K562 (cell line): Measurements from ENCODE around the gene CEP44. TPM values are rescaled to one million over a fixed set of nuclear protein-coding genes. Genes with fewer than 3 reads are reported as not detected.

Source experiments
- ATF7 ChIP-seq: fragments of 450-650 bp; IDR thresholded peaks from 2 replicates; pipeline ENCODE4 v1.7.1; 2014; ENCODE audit warnings: mild to moderate bottlenecking, moderate library complexity
- BCL6 ChIP-seq: fragments of 250-450 bp; sonication (Bioruptor Pico); IDR thresholded peaks from 2 replicates; pipeline ENCODE4 v1.4.0; 2020
- BCOR ChIP-seq: fragments of 450-650 bp; IDR thresholded peaks from 2 replicates; pipeline ENCODE4 v1.6.1; 2016
- CBX2 ChIP-seq: fragments of 200-600 bp; sonication (generic); IDR thresholded peaks from one replicate; pipeline ENCODE4 v1.6.1; 2012; ENCODE audit warnings: mild to moderate bottlenecking, low read length, inconsistent platforms; ENCODE audit not compliant: insufficient read depth, poor library complexity, severe bottlenecking
- EZH2 ChIP-seq: IDR thresholded peaks from 2 replicates; pipeline ENCODE4 v1.6.1; 2012; ENCODE audit warnings: low read depth, mild to moderate bottlenecking, inconsistent platforms, low read length, borderline replicate concordance
- FOXO4 ChIP-seq: fragments of 450-650 bp; formaldehyde crosslinking; IDR thresholded peaks from 2 replicates; pipeline ENCODE4 v1.4.0; 2020; ENCODE audit warnings: mild to moderate bottlenecking, moderate library complexity
- FOXP1 ChIP-seq: sonication (generic); formaldehyde crosslinking; IDR thresholded peaks from 2 replicates; pipeline ENCODE4 v1.8.0; 2022; ENCODE audit warnings: mild to moderate bottlenecking, missing genetic modification reagents
- GABPB1 ChIP-seq: sonication (generic); formaldehyde crosslinking; IDR thresholded peaks from 2 replicates; pipeline ENCODE4 v1.8.0; 2022; ENCODE audit warnings: mild to moderate bottlenecking, missing genetic modification reagents
- GTF2E2 ChIP-seq: fragments of 200-800 bp; sonication (Bioruptor generic); IDR thresholded peaks from 2 replicates; pipeline ENCODE4 v1.6.1; 2016; ENCODE audit warnings: missing genetic modification characterization, missing compliant biosample characterization
- JUNB ChIP-seq: fragments of 450-650 bp; formaldehyde crosslinking; conservative IDR thresholded peaks from 2 replicates; pipeline ENCODE4 v1.4.0; 2020; ENCODE audit warnings: mild to moderate bottlenecking
- KDM2B ChIP-seq: fragments of 250-450 bp; sonication (Bioruptor Pico); IDR thresholded peaks from 2 replicates; pipeline ENCODE4 v1.8.0; 2021; ENCODE audit warnings: mild to moderate bottlenecking, moderate library complexity
- MAX ChIP-seq: sonication (generic); formaldehyde crosslinking; IDR thresholded peaks from 2 replicates; pipeline ENCODE4 v1.9.0; 2022; ENCODE audit warnings: mild to moderate bottlenecking, missing genetic modification reagents
- NBN ChIP-seq: fragments of 450-650 bp; IDR thresholded peaks from 2 replicates; pipeline ENCODE4 v1.6.1; 2016; ENCODE audit warnings: low read depth, mild to moderate bottlenecking
- NR2C1 ChIP-seq, 2 experiments: fragments of 450-650 bp; IDR thresholded peaks; 2 replicates each; pipeline ENCODE4 v1.6.1; 2017; ENCODE audit warnings: mild to moderate bottlenecking in 2 of 2, antibody characterized with exemption in 1 of 2, inconsistent platforms in 1 of 2, missing compliant biosample characterization in 1 of 2, missing genetic modification characterization in 1 of 2
- PHF21A ChIP-seq: fragments of 450-650 bp; IDR thresholded peaks from 2 replicates; pipeline ENCODE4 v1.6.1; 2017; ENCODE audit warnings: low read depth, borderline replicate concordance
- PTRF ChIP-seq: fragments of 450-650 bp; IDR thresholded peaks from 2 replicates; pipeline ENCODE4 v1.6.1; 2016; ENCODE audit warnings: mild to moderate bottlenecking, missing genetic modification characterization, missing compliant biosample characterization
- RNF219 ChIP-seq: fragments of 250-450 bp; sonication (Bioruptor Pico); IDR thresholded peaks from 2 replicates; pipeline ENCODE4 v1.5.0; 2022; ENCODE audit warnings: mild to moderate bottlenecking
- SRSF3 ChIP-seq: fragments of 200-400 bp; formaldehyde crosslinking; IDR thresholded peaks from 2 replicates; pipeline ENCODE4 v1.6.1; 2016; ENCODE audit warnings: mild to moderate bottlenecking, low read length, moderate library complexity; ENCODE audit not compliant: insufficient read depth
- TAL1 ChIP-seq: fragments of 450-650 bp; IDR thresholded peaks from 2 replicates; pipeline ENCODE4 v1.6.1; 2016; ENCODE audit warnings: mild to moderate bottlenecking
- THRA ChIP-seq: fragments of 450-650 bp; IDR thresholded peaks from 2 replicates; pipeline ENCODE4 v1.6.1; 2017; ENCODE audit warnings: mild to moderate bottlenecking, moderate library complexity
- U2AF2 ChIP-seq: fragments of 200-400 bp; formaldehyde crosslinking; optimal IDR thresholded peaks from 2 replicates; pipeline ENCODE3; 2017; ENCODE audit warnings: low read depth, mild to moderate bottlenecking, low read length
- ZNF174 ChIP-seq: fragments of 250-450 bp; sonication (Bioruptor Pico); IDR thresholded peaks from 2 replicates; pipeline ENCODE4 v1.4.0; 2020; ENCODE audit warnings: mild to moderate bottlenecking
- ZNF324 ChIP-seq: fragments of 250-450 bp; sonication (Bioruptor Pico); IDR thresholded peaks from 2 replicates; pipeline ENCODE4 v1.4.0; 2020; ENCODE audit warnings: mild to moderate bottlenecking
- ZNF354B ChIP-seq: fragments of 250-450 bp; sonication (Bioruptor Pico); IDR thresholded peaks from 2 replicates; pipeline ENCODE4 v1.4.0; 2020
- polyA plus RNA-seq, 8 experiments: library from polyadenylated mRNA; depleted of rRNA in 4 of 8; stranded (reverse) in 5 of 8; unstranded in 3 of 8; fragments of >200 nt; fragmentation: Nextera tagmentation in 2 of 8; fragmentation: Illumina TruSeq in 1 of 8; extraction: Ambion mirVana in 2 of 8; extraction: Trizol in 1 of 8; gene quantifications; 2 replicates each; pipeline versions ENCODE4 v1.2.1 to v1.2.3, GENCODE V29; 2011 to 2014; ENCODE audit warnings: inconsistent platforms in 1 of 8, missing spikeins in 1 of 8
- total RNA-seq, 7 experiments: library from RNA; depleted of rRNA in 6 of 7; stranded (reverse); fragments of >200 nt in 6 of 7; fragmentation: Illumina TruSeq in 2 of 7; extraction: Trizol in 2 of 7; gene quantifications; 2 replicates each; pipeline versions ENCODE4 v1.2.1 to v1.2.3, GENCODE V29; 2011 to 2021; ENCODE audit warnings: low replicate concordance in 1 of 7

CEP44 gene
- total and polyA plus RNA-seq, 9 of the 15 experiments (the other 6 are each of a cell fraction or from before 2014, with no cell fraction given) = 19.6 to 45.0 (median 24.4) TPM

GRCh38 chr4:174283507-174284471 is at the start of gene CEP44, which contains the start of gene FBXO8 (continued):
- no peak; the same call in 1 of the 2 replicates for TF ChIP-seq NBN
- TF ChIP-seq U2AF2 = no peak
- TF ChIP-seq BCL6 = no peak
- TF ChIP-seq KDM2B (CRISPR knock-in tag) = no peak
- no peak for TF ChIP-seq GTF2E2 (tag)
- TF ChIP-seq ATF7 = peak; percentile 90
- TF ChIP-seq ZNF324 (CRISPR knock-in tag) = no peak
- no peak for TF ChIP-seq RNF219 (CRISPR knock-in tag)
- TF ChIP-seq THRA = no peak
- no peak for TF ChIP-seq PHF21A
- TF ChIP-seq TAL1 = no peak
- TF ChIP-seq GABPB1 (CRISPR knock-in tag) = peak; percentile 96
- peak; percentile 67 for TF ChIP-seq NR2C1 (IDR thresholded peaks at IDR 0.05)
- peak; percentile 55; the same call in 1 of the 2 replicates for TF ChIP-seq NR2C1 (tag; IDR thresholded peaks at IDR 0.05)
- no peak for TF ChIP-seq SRSF3
- no peak for TF ChIP-seq JUNB (CRISPR knock-in tag)
- TF ChIP-seq EZH2 = no peak
- TF ChIP-seq BCOR = peak; percentile 56; the same call in 1 of the 2 replicates
- TF ChIP-seq PTRF = no peak
- TF ChIP-seq FOXP1 (CRISPR knock-in tag) = no peak
- TF ChIP-seq ZNF174 (CRISPR knock-in tag) = no peak
- TF ChIP-seq CBX2 = no peak
- peak; percentile 55; the same call in 1 of the 2 replicates for TF ChIP-seq MAX (CRISPR knock-in tag)
- TF ChIP-seq FOXO4 = no peak
- no peak for TF ChIP-seq ZNF354B
